OCI-LY7 (cell line): ENCODE measurements around the gene SIRPA. TPM values are rescaled to one million over a fixed set of nuclear protein-coding genes. Genes with fewer than 3 reads are reported as not detected.

Experiments used
- BruUV-seq: library from RNA; stranded (reverse); fragments of 400-500 nt; replicated peaks from 2 replicates; lab custom pipeline; 2021; lab: Mats Ljungman, UMichigan
- CTCF ChIA-PET: fragments of 300-600 bp; sonication (Branson Sonifier 250); formaldehyde crosslinking; loops from one replicate; lab custom pipeline; 2022; ENCODE audit warnings: antibody characterized with exemption; ENCODE audit not compliant: unreplicated experiment; lab: Charles Lee
- POLR2A ChIA-PET: fragments of 300-600 bp; sonication (Branson Sonifier 250); formaldehyde crosslinking; loops from one replicate; lab custom pipeline; 2022; ENCODE audit warnings: antibody characterized with exemption; lab: Charles Lee
- DNase-seq: peaks from one replicate; pipeline ENCODE4 v3.0.0-alpha.2; 2015; ENCODE audit warnings: low spot score
- H2AFZ ChIP-seq: fragments of 200-600 bp; sonication (generic), shearing (Covaris generic); 2 replicates; pipeline ENCODE4 v1.6.1; 2014; ENCODE audit warnings: mild to moderate bottlenecking, antibody characterized with exemption, low read length, moderate library complexity
- H3K27ac ChIP-seq: fragments of 200-600 bp; sonication (generic); 2 replicates; pipeline ENCODE4 v1.5.1; 2014; ENCODE audit warnings: mixed run types, low read depth, mild to moderate bottlenecking, moderate library complexity, low read length, inconsistent platforms; ENCODE audit not compliant: poor library complexity, severe bottlenecking
- H3K36me3 ChIP-seq: fragments of 200-600 bp; sonication (generic); 2 replicates; pipeline ENCODE4 v1.6.1; 2014; ENCODE audit warnings: mild to moderate bottlenecking, antibody characterized with exemption, low read length, moderate library complexity, mixed read lengths; ENCODE audit not compliant: insufficient read depth
- H3K4me1 ChIP-seq: fragments of 200-600 bp; sonication (generic); 2 replicates; pipeline ENCODE4 v1.5.1; 2014; ENCODE audit warnings: mild to moderate bottlenecking, low read length; ENCODE audit not compliant: insufficient read depth, poor library complexity, severe bottlenecking
- H3K4me2 ChIP-seq: fragments of 200-600 bp; sonication (generic); 2 replicates; pipeline ENCODE4 v1.6.1; 2014; ENCODE audit warnings: mild to moderate bottlenecking, low read length
- H3K4me3 ChIP-seq: fragments of 200-600 bp; sonication (generic); 2 replicates; pipeline ENCODE4 v1.5.1; 2014; ENCODE audit warnings: mild to moderate bottlenecking, low read depth, low read length; ENCODE audit not compliant: poor library complexity, severe bottlenecking
- H3K79me2 ChIP-seq: fragments of 200-600 bp; sonication (generic); 2 replicates; pipeline ENCODE4 v1.6.1; 2016; ENCODE audit warnings: low read depth, mild to moderate bottlenecking, low read length, moderate library complexity, mixed read lengths; ENCODE audit not compliant: insufficient read depth
- H3K9me2 ChIP-seq: fragments of 200-600 bp; sonication (generic); 2 replicates; pipeline ENCODE4 v1.6.1; 2016; ENCODE audit warnings: mild to moderate bottlenecking, low read length, mixed read lengths; ENCODE audit not compliant: insufficient read depth
- H3K9me3 ChIP-seq: fragments of 200-600 bp; sonication (generic); 2 replicates; pipeline ENCODE4 v1.6.1; 2014; ENCODE audit warnings: mild to moderate bottlenecking, mixed run types, low read length, mixed read lengths
- H4K20me1 ChIP-seq: fragments of 200-600 bp; sonication (generic); 2 replicates; pipeline ENCODE4 v1.6.1; 2014; ENCODE audit warnings: mild to moderate bottlenecking, antibody characterized with exemption, low read length, moderate library complexity, mixed read lengths; ENCODE audit not compliant: insufficient read depth
- EZH2phosphoT487 ChIP-seq: fragments of 200-600 bp; sonication (generic); IDR thresholded peaks from 2 replicates; pipeline ENCODE4 v1.6.1; 2018; ENCODE audit warnings: low read depth, borderline replicate concordance, mild to moderate bottlenecking, mixed run types, antibody characterized with exemption, low read length, moderate library complexity, mixed read lengths
- intact Hi-C: fragments of 100-400 bp; cut with micrococcal nuclease; formaldehyde crosslinking; loops from one replicate; pipeline ENCODE4 v1.10.0; 2022; ENCODE audit not compliant: unreplicated experiment
- total RNA-seq, 2 experiments: library from RNA; depleted of rRNA in 1 of 2; stranded (reverse); fragments of >200 nt in 1 of 2; shearing (Covaris generic) in 1 of 2; gene quantifications; 2 replicates each; pipeline ENCODE4 v1.2.3, GENCODE V29; 2014 to 2022
- TF ChIP-seq, protein P1 (sequence below): fragments of 200-600 bp; sonication (generic); conservative IDR thresholded peaks from 2 replicates; pipeline ENCODE4 v1.5.1; 2014; ENCODE audit warnings: mild to moderate bottlenecking, antibody characterized with exemption, low read length, moderate library complexity, mixed read lengths

Gene SIRPA
- total RNA-seq, 2 experiments from 2014 or later: not detected

DNA sequence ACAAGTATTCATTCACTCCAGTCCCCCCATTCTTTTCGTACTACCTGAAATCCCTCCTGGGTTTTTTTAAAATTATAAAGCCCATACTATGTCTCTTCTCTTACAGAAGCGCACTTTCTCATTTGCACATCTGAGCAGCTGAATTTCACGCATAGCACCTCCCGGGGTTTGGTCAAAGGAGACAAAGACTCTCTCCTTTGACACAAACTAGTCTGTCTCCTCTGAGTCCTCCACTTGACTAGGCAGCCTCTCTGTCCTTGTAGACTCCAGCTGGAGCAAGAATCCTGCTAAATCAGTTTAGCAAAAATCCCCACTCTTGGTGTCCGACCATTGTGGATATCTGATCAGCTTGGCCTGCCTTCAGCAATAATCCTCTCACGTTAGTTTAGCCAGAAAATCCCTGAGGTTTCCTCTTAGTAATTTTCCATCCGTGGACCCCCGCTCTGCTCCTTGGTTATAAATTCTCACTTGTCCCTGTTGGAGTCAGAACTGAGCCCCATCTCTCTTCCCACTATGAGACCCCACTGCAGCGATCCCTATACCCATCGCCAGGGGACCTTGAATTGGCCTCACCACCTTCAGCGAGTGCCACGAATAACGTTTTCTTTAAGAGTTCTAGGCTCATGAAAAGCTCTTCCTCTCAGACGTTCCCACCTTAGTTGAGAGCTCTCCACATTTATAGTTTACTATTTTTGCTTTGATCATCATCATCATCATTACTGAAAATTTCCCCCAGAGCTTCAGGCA is 69.6 kb downstream of the SIRPA start:
- no peak for DNase-seq
- CTCF ChIA-PET: no interaction called here
- TF ChIP-seq, protein P1, sequence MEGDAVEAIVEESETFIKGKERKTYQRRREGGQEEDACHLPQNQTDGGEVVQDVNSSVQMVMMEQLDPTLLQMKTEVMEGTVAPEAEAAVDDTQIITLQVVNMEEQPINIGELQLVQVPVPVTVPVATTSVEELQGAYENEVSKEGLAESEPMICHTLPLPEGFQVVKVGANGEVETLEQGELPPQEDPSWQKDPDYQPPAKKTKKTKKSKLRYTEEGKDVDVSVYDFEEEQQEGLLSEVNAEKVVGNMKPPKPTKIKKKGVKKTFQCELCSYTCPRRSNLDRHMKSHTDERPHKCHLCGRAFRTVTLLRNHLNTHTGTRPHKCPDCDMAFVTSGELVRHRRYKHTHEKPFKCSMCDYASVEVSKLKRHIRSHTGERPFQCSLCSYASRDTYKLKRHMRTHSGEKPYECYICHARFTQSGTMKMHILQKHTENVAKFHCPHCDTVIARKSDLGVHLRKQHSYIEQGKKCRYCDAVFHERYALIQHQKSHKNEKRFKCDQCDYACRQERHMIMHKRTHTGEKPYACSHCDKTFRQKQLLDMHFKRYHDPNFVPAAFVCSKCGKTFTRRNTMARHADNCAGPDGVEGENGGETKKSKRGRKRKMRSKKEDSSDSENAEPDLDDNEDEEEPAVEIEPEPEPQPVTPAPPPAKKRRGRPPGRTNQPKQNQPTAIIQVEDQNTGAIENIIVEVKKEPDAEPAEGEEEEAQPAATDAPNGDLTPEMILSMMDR: no peak
- H3K9me3 ChIP-seq: no peaks in the 10 kb centered on the region
- no peaks in the 10 kb centered on the region for H3K9me2 ChIP-seq
- no peaks in the 10 kb centered on the region for H3K36me3 ChIP-seq
- POLR2A ChIA-PET: no interaction called here
- no peaks in the 10 kb centered on the region for H4K20me1 ChIP-seq
- H3K79me2 ChIP-seq: no peaks in the 10 kb centered on the region
- BruUV-seq: no TSS peak
- peak overlapping the region; percentile 90 for H2AFZ ChIP-seq
- H3K4me1 ChIP-seq: peaks cover 8% of the 10 kb centered on the region
- H3K4me2 ChIP-seq: peak overlapping the region; percentile 41; the same call in 1 of the 2 replicates
- H3K4me3 ChIP-seq: no peak overlapping the region
- no peak overlapping the region for H3K27ac ChIP-seq
- intact Hi-C loops: loop anchor here (1.0 to 5.0 kb wide), 3 partner anchors 128 to 487 kb away; no protein-coding TSS in a partner anchor

GRCh38 chr20:1965520-1966351 is 70.5 kb downstream of the SIRPA start:
- Histone ChIP-seq H3K79me2 (no peaks in the 10 kb centered on the region), H4K20me1 (no peaks in the 10 kb centered on the region), H3K36me3 (no peaks in the 10 kb centered on the region), H3K4me1 (peaks cover 8% of the 10 kb centered on the region), H3K4me2 (peak overlapping the region; percentile 41; the same call in 1 of the 2 replicates), H3K27ac (no peak overlapping the region), H3K9me2 (no peaks in the 10 kb centered on the region), H3K9me3 (no peaks in the 10 kb centered on the region), H2AFZ (peak overlapping the region; percentile 90), H3K4me3 (no peak overlapping the region)
- POLR2A ChIA-PET: no interaction called here
- CTCF ChIA-PET: no interaction called here
- DNase-seq: peak; percentile 86
- TF ChIP-seq EZH2phosphoT487: no peak
- TF ChIP-seq, protein P1: peak; percentile 98
- intact Hi-C loops: loop anchor here (1.0 to 5.0 kb wide), 3 partner anchors 127 to 487 kb away; no protein-coding TSS in a partner anchor
- no TSS peak for BruUV-seq
